ENCODE data around the gene CHCHD2. TPM values are rescaled to one million over a fixed set of nuclear protein-coding genes. Genes with fewer than 3 reads are reported as not detected.
A peak's percentile ranks its signal among the peaks of the same experiment; 100 is the strongest.
"Not testable (repeated sequence)": the region's sequence is repeated elsewhere in the genome, so short reads cannot be mapped to it uniquely, and the experiment has no call there.

Gene CHCHD2
- total RNA-seq, 1 experiment from 2014 or later, result 510 TPM

GRCh38 chr7:56107954-56108258, 1.6 kb upstream of the CHCHD2 start:
- RAD21 ChIA-PET (ENCODE audit: low non-redundant PET in 1 of 2, low total read pairs in 2 of 2, uncharacterized antibody in 2 of 2, unreplicated experiment in 2 of 2), result no interaction called here
- no TSS peak for BruUV-seq (replicated peaks)
- H3K9ac ChIP-seq (ENCODE audit: low read length), result no peak overlapping the region
- H3K36me3 ChIP-seq (ENCODE audit: control insufficient read depth in 1 of 2, insufficient read depth in 2 of 2, low read length in 2 of 2), result peaks cover 11 to 14% of the 10 kb centered on the region in 2 experiments
- no peak for DNase-seq (ENCODE audit: low read depth, low spot score)
- H3K4me2 ChIP-seq (ENCODE audit: low read length), result no peak overlapping the region
- H3K4me1 ChIP-seq (ENCODE audit: control insufficient read depth in 1 of 2, insufficient read depth in 2 of 2, low read length in 2 of 2), result peaks cover 2 to 17% of the 10 kb centered on the region in 2 experiments; a peak in 2 of 4 replicates
- no peak for TF ChIP-seq EZH2phosphoT487 (IDR thresholded peaks at IDR 0.05; ENCODE audit: borderline replicate concordance)
- TF ChIP-seq ATF3 (IDR thresholded peaks at IDR 0.05), result no peak
- no peak for TF ChIP-seq SP1 (IDR thresholded peaks at IDR 0.05; ENCODE audit: low read depth)
- peaks cover 33% of the 10 kb centered on the region for H3K79me2 ChIP-seq (ENCODE audit: insufficient read depth, low read length)
- intact Hi-C loops (cut with micrococcal nuclease), result no loop called here
- no peaks in the 10 kb centered on the region for H3K9me3 ChIP-seq (ENCODE audit: control insufficient read depth in 1 of 2, insufficient read depth in 1 of 2, low read depth in 1 of 2, low read length in 2 of 2)
- POLR2A ChIA-PET, result interaction anchor here (0.7 kb wide), 2 partner anchors 21 to 25 kb away, joined by 3 read pairs; no protein-coding TSS in a partner anchor
- H3K4me3 ChIP-seq (replicated peaks in 1 of 2; ENCODE audit: low read depth in 1 of 2, low read length in 2 of 2), result no peak overlapping the region
- ATAC-seq, result no peak
- no peaks in the 10 kb centered on the region for H4K20me1 ChIP-seq (ENCODE audit: insufficient read depth)
- no peak overlapping the region for H2AFZ ChIP-seq (ENCODE audit: low read depth, low read length, poor library complexity, severe bottlenecking)
- CTCF ChIA-PET, result no interaction called here
- no peak overlapping the region for H3K27ac ChIP-seq (ENCODE audit: low read depth, low read length)
- no peaks in the 10 kb centered on the region for H3K27me3 ChIP-seq (ENCODE audit: insufficient read depth, low read length)
- no peaks in the 10 kb centered on the region for H3K9me2 ChIP-seq (ENCODE audit: insufficient read depth)

- ChIA-PET RAD21 (ENCODE audit: low non-redundant PET in 1 of 2, low total read pairs in 2 of 2, uncharacterized antibody in 2 of 2, unreplicated experiment in 2 of 2) (no interaction called here), CTCF (interaction anchor here (0.6 kb wide), 1 partner anchor 30 kb away, joined by 3 read pairs; no protein-coding TSS in a partner anchor), POLR2A (interaction anchor here (1.0 to 1.5 kb wide), 3 partner anchors 40 to 72 kb away, joined by 4 to 5 read pairs (median 4); partner anchors contain the start of gene PSPH)
- TF ChIP-seq REST (IDR thresholded peaks at IDR 0.05; ENCODE audit: low read depth) (no peak), POLR2AphosphoS5 (IDR thresholded peaks at IDR 0.05; ENCODE audit: low read depth, low read length) (peak; percentile 30; the same call in 1 of the 2 replicates), YY1 (IDR thresholded peaks at IDR 0.05; ENCODE audit: extremely low read depth, insufficient replicate concordance, low read depth, low read length) (no peak)
- Histone ChIP-seq H2AFZ (ENCODE audit: low read depth, low read length, poor library complexity, severe bottlenecking) (no peak overlapping the region), H3K4me3 (replicated peaks in 1 of 2; ENCODE audit: low read depth in 1 of 2, low read length in 2 of 2) (peak overlapping the region; percentile 91 to 99), H4K20me1 (ENCODE audit: insufficient read depth) (no peaks in the 10 kb centered on the region), H3K27ac (ENCODE audit: low read depth, low read length) (peak overlapping the region; percentile 62), H3K79me2 (ENCODE audit: insufficient read depth, low read length) (peaks cover 43% of the 10 kb centered on the region), H3K9me2 (ENCODE audit: insufficient read depth) (no peaks in the 10 kb centered on the region), H3K4me1 (ENCODE audit: control insufficient read depth in 1 of 2, insufficient read depth in 2 of 2, low read length in 2 of 2) (peaks cover 2 to 15% of the 10 kb centered on the region in 2 experiments; a peak in 2 of 4 replicates), H3K36me3 (ENCODE audit: control insufficient read depth in 1 of 2, insufficient read depth in 2 of 2, low read length in 2 of 2) (peaks cover 33 to 38% of the 10 kb centered on the region in 2 experiments), H3K27me3 (ENCODE audit: insufficient read depth, low read length) (no peaks in the 10 kb centered on the region), H3K9me3 (ENCODE audit: control insufficient read depth in 1 of 2, insufficient read depth in 1 of 2, low read depth in 1 of 2, low read length in 2 of 2) (no peaks in the 10 kb centered on the region), H3K9ac (ENCODE audit: low read length) (peak overlapping the region; percentile 93), H3K4me2 (ENCODE audit: low read length) (peak overlapping the region; percentile 91)
- peak; percentile 41 for ATAC-seq
- DNase-seq (ENCODE audit: low read depth, low spot score), result peak; percentile 39
- BruUV-seq (replicated peaks), result TSS peak; percentile 65
- intact Hi-C loops (cut with micrococcal nuclease), result no loop called here
Measured at GRCh38 chr7:56105508-56105907, 768 bp downstream of the CHCHD2 start.

- peaks cover 37 to 47% of the 10 kb centered on the region in 2 experiments for H3K36me3 ChIP-seq (ENCODE audit: control insufficient read depth in 1 of 2, insufficient read depth in 2 of 2, low read length in 2 of 2)
- H3K9me2 ChIP-seq (ENCODE audit: insufficient read depth); BruUV-seq (replicated peaks); RAD21 ChIA-PET (ENCODE audit: low non-redundant PET in 1 of 2, low total read pairs in 2 of 2, uncharacterized antibody in 2 of 2, unreplicated experiment in 2 of 2); DNase-seq (ENCODE audit: low read depth, low spot score); intact Hi-C loops (cut with micrococcal nuclease); H3K9ac ChIP-seq (ENCODE audit: low read length); H4K20me1 ChIP-seq (ENCODE audit: insufficient read depth); CTCF ChIA-PET; H3K4me3 ChIP-seq (replicated peaks in 1 of 2; ENCODE audit: low read depth in 1 of 2, low read length in 2 of 2); H2AFZ ChIP-seq (ENCODE audit: low read depth, low read length, poor library complexity, severe bottlenecking); H3K9me3 ChIP-seq (ENCODE audit: control insufficient read depth in 1 of 2, insufficient read depth in 1 of 2, low read depth in 1 of 2, low read length in 2 of 2); H3K4me2 ChIP-seq (ENCODE audit: low read length); ATAC-seq; H3K27ac ChIP-seq (ENCODE audit: low read depth, low read length); H3K27me3 ChIP-seq (ENCODE audit: insufficient read depth, low read length): not testable (repeated sequence)
- POLR2A ChIA-PET, result interaction anchor here (1.5 kb wide), 1 partner anchor 53 kb away, joined by 4 read pairs; the partner anchor contains the start of gene PSPH
- H3K4me1 ChIP-seq (ENCODE audit: control insufficient read depth in 1 of 2, insufficient read depth in 2 of 2, low read length in 2 of 2), result peaks cover 2 to 13% of the 10 kb centered on the region in 2 experiments; a peak in 2 of 4 replicates
- H3K79me2 ChIP-seq (ENCODE audit: insufficient read depth, low read length), result peaks cover 43% of the 10 kb centered on the region
Measured at GRCh38 chr7:56104138-56104537, 2.1 kb downstream of the CHCHD2 start.

Measured in HCT116 (cell line).